CD4-positive, alpha-beta memory T cell (primary cell): ENCODE measurements around the gene MZF1. TPM values are rescaled to one million over a fixed set of nuclear protein-coding genes. Genes with fewer than 3 reads are reported as not detected.

Experiments
- CTCF ChIA-PET: fragments of 350-600 bp; sonication (Branson Sonifier 250); formaldehyde crosslinking; loops from one replicate; lab custom pipeline; 2021; ENCODE audit warnings: inconsistent platforms; ENCODE audit not compliant: partially characterized antibody; lab: Charles Lee
- POLR2A ChIA-PET: fragments of 350-600 bp; sonication (Branson Sonifier 250); formaldehyde crosslinking; loops from one replicate; lab custom pipeline; 2021; ENCODE audit not compliant: partially characterized antibody; lab: Charles Lee
- DNase-seq, 5 donors: peaks; one replicate each; pipeline versions ENCODE4 v3.0.0 to v3.0.0-alpha.2; 2020 to 2022; ENCODE audit warnings: mixed read lengths in 1 of 5
- H3K27ac ChIP-seq: one replicate; pipeline ENCODE4 v1.7.0; 2013; ENCODE audit warnings: low read depth, low read length
- H3K27me3 ChIP-seq: 2 replicates; pipeline ENCODE4 v1.7.0; 2013; ENCODE audit warnings: mild to moderate bottlenecking, low read length, moderate library complexity; ENCODE audit not compliant: insufficient read depth
- H3K36me3 ChIP-seq: 2 replicates; pipeline ENCODE4 v1.7.0; 2013; ENCODE audit warnings: mild to moderate bottlenecking, low read length, moderate library complexity; ENCODE audit not compliant: insufficient read depth
- H3K4me1 ChIP-seq: 2 replicates; pipeline ENCODE4 v1.7.0; 2013; ENCODE audit warnings: mild to moderate bottlenecking, low read length, moderate library complexity; ENCODE audit not compliant: insufficient read depth
- H3K4me3 ChIP-seq, 2 donors: one replicate each; pipeline ENCODE4 v1.7.0; 2013; ENCODE audit warnings: low read length in 2 of 2, mild to moderate bottlenecking in 1 of 2
- H3K9me3 ChIP-seq, 2 donors: one replicate each; pipeline ENCODE4 v1.7.0; 2013; ENCODE audit warnings: low read length in 2 of 2, control low read depth in 1 of 2; ENCODE audit not compliant: control insufficient read depth in 1 of 2
- H3K27ac Mint-ChIP-seq, 7 donors: one replicate each; pipeline ENCODE4 v1.8.0; 2020 to 2021; ENCODE audit warnings: mixed read lengths in 7 of 7, mild to moderate bottlenecking in 6 of 7, inconsistent platforms in 3 of 7, moderate library complexity in 3 of 7
- H3K27me3 Mint-ChIP-seq, 2 donors: one replicate each; pipeline ENCODE4 v1.8.0; 2020 to 2021; ENCODE audit warnings: mixed read lengths in 2 of 2
- H3K36me3 Mint-ChIP-seq, 2 donors: one replicate each; pipeline ENCODE4 v1.8.0; 2020 to 2021; ENCODE audit warnings: mixed read lengths in 2 of 2, inconsistent platforms in 1 of 2, mild to moderate bottlenecking in 1 of 2
- H3K4me1 Mint-ChIP-seq, 4 donors: one replicate each; pipeline ENCODE4 v1.8.0; 2020 to 2021; ENCODE audit warnings: mixed read lengths in 4 of 4, mild to moderate bottlenecking in 1 of 4
- H3K4me3 Mint-ChIP-seq, 8 donors: one replicate each; pipeline ENCODE4 v1.8.0; 2020 to 2021; ENCODE audit warnings: mixed read lengths in 8 of 8, mild to moderate bottlenecking in 7 of 8, moderate library complexity in 6 of 8, inconsistent platforms in 3 of 8
- H3K9me3 Mint-ChIP-seq, 8 donors: one replicate each; pipeline ENCODE4 v1.8.0; 2020 to 2021; ENCODE audit warnings: mixed read lengths in 8 of 8, mild to moderate bottlenecking in 5 of 8, inconsistent platforms in 3 of 8, moderate library complexity in 1 of 8
- intact Hi-C: fragments of 100-400 bp; cut with micrococcal nuclease; formaldehyde crosslinking; loops from one replicate; pipeline ENCODE4 v1.15.1; 2023
- polyA plus RNA-seq, 2 donors: library from polyadenylated mRNA; unstranded; fragments of 300-500 nt; fragmentation: Illumina TruSeq; gene quantifications; one replicate each; pipeline ENCODE4 v1.2.3, GENCODE V29; 2021
- total RNA-seq, 2 experiments: library from RNA; stranded (reverse); gene quantifications; one replicate each; pipeline ENCODE4 v1.2.3, GENCODE V29; 2021

Gene MZF1
- total and polyA plus RNA-seq, 4 experiments from 2014 or later, result 5.2 to 44.4 (median 25.8) TPM

DNA sequence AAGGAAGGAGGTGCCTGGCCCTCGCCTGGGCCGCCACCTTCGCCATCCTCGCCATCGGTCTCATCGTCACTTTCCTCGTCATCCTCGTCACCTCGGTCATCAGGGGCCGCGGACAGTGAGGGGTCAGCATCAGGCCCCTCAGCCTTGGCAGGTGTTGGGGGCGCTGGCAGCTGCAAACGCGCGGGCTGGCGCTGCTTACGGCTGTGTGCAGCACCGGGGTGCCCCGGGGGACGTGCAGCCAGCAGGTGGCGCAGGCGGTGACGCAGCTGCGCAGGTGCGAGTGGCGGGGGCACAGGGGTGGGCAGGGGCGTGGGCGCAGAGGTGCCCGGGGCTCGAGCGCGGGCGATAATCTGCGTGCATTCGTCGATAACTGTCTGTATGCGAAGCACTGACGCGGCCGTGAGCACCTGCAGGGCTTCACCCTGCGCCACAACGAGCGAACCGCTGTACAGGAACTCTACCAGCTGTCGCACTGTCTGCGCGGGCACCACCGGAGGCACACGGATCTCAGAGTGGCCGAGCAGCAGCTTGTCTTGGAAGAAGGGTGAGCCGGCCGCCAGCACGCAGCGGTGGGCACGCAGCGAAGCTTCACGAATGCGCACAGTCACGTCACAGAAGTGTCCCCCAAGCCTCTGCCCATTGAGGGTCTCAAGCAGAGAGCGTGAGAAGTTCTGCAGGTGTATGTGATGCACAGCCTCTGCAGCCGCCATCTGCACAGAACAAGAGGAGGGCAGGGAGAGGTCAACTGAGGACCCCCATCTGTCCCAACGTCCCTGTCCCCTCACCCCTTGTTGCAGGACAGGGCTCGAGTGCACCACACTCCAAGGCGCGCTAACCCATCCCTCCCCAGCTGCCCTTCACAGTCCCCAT, 55.9 kb downstream of the MZF1 start:
- Histone ChIP-seq H3K36me3 (peaks cover 13% of the 10 kb centered on the region), H3K27ac (no peak overlapping the region), H3K4me3 (no peak overlapping the region), H3K4me1 (peaks cover 40% of the 10 kb centered on the region), H3K9me3 (no peaks in the 10 kb centered on the region), H3K27me3 (no peaks in the 10 kb centered on the region)
- H3K4me3 Mint-ChIP-seq, result peak overlapping the region in 1 of 8 donors; percentile 34
- H3K4me1 Mint-ChIP-seq, result peaks cover 18 to 63% (median 41%) of the 10 kb centered on the region in 4 donors
- H3K27me3 Mint-ChIP-seq, result no peaks in the 10 kb centered on the region
- DNase-seq, result no peak
- intact Hi-C loops, result loop anchor here (5.0 kb wide), 1 partner anchor 40 kb away; the partner anchor contains the start of gene ZNF446
- ChIA-PET CTCF (interaction anchor here (3.9 to 13.8 kb wide), 2 partner anchors 37 to 63 kb away, joined by 28 to 260 read pairs; partner anchors contain the start of gene CHMP2A), POLR2A (interaction anchor here (0.6 to 5.4 kb wide), 3 partner anchors 17 to 46 kb away, joined by 3 to 86 read pairs (median 33); partner anchors contain the start of gene CHMP2A)
- peaks cover 6 to 19% of the 10 kb centered on the region in 2 donors for H3K36me3 Mint-ChIP-seq
- H3K9me3 Mint-ChIP-seq, result no peaks in the 10 kb centered on the region
- no peak overlapping the region for H3K27ac Mint-ChIP-seq

DNA sequence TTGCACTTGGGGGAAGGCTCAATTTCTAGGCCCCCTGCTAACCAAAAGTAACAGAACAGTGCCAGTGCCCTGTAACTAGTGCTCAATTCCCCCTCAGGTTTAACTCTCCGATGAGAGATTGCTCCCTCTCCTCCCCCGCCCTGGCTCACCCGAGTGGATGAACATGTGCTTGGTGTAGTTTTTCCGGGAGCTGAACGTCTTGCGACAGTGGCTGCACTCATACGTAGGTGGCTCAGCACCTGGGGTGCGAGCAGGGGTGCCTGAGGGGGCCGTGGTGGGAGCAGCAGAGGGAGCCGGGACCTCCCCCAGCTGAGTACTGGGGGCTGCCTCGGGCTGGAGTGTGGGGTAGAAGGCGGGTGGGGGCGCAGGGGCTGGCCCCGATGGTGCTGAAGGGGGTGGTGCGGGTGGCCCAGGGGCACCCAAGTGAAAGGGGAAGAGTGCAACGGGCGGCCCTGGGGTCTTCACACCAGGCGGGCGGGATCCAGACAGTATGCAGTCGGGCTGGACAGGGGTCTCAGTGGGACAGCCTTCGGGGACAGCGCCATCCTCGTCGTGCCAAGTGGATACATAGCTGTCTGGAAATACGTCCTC, 56.8 kb downstream of the MZF1 start:
- ChIA-PET CTCF (interaction anchor here (13.8 kb wide), 1 partner anchor 64 kb away, joined by 260 read pairs; no protein-coding TSS in a partner anchor), POLR2A (interaction anchor here (1.0 to 1.9 kb wide), 2 partner anchors 28 to 64 kb away, joined by 3 to 5 read pairs; partner anchors contain the start of gene TRIM28)
- peaks cover 6 to 19% of the 10 kb centered on the region in 2 donors for H3K36me3 Mint-ChIP-seq
- H3K9me3 Mint-ChIP-seq, result no peaks in the 10 kb centered on the region
- H3K4me3 Mint-ChIP-seq, result peak overlapping the region in 2 of 8 donors; percentile 12 to 36
- peak overlapping the region in 3 of 7 donors; percentile 48 to 84 (median 57) for H3K27ac Mint-ChIP-seq
- DNase-seq, result no peak
- peaks cover 18 to 63% (median 41%) of the 10 kb centered on the region in 4 donors for H3K4me1 Mint-ChIP-seq
- no peaks in the 10 kb centered on the region for H3K27me3 Mint-ChIP-seq
- intact Hi-C loops, result loop anchor here (5.0 kb wide), 1 partner anchor 39 kb away; the partner anchor contains the start of gene ZNF446
- Histone ChIP-seq H3K27me3 (no peaks in the 10 kb centered on the region), H3K36me3 (peaks cover 13% of the 10 kb centered on the region), H3K9me3 (no peaks in the 10 kb centered on the region), H3K4me3 (no peak overlapping the region), H3K4me1 (peaks cover 40% of the 10 kb centered on the region), H3K27ac (no peak overlapping the region)

DNA sequence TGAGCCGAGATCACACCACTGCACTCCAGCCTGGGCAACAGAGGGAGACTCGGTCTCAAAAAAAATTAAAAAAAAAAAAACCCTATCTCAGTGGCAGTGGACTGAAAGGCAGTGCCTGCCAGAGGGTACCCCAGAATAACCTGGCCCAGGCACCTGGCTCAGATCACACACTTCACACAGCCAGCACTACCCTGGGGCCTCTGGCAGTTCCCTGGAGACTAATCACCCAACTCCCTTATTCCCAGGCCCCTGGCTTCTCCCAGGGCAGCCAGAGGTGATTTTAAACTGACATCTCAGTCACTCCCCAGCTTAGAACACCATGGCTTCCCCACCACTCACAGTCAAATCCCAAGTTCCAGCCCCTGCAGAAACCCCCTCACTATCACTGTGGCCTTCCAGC, 57.9 kb downstream of the MZF1 start:
- Histone ChIP-seq H3K36me3 (peaks cover 13% of the 10 kb centered on the region), H3K9me3 (no peaks in the 10 kb centered on the region), H3K27me3 (no peaks in the 10 kb centered on the region), H3K4me3 (no peak overlapping the region), H3K27ac (no peak overlapping the region), H3K4me1 (peaks cover 36% of the 10 kb centered on the region)
- Mint-ChIP-seq H3K9me3 (no peaks in the 10 kb centered on the region), H3K4me3 (peak overlapping the region in 5 of 8 donors; percentile 10 to 60 (median 49)), H3K36me3 (peaks cover 6 to 19% of the 10 kb centered on the region in 2 donors), H3K4me1 (peaks cover 16 to 60% (median 39%) of the 10 kb centered on the region in 4 donors), H3K27ac (peak overlapping the region in 3 of 7 donors; percentile 48 to 84 (median 84)), H3K27me3 (no peaks in the 10 kb centered on the region)
- POLR2A ChIA-PET, result interaction anchor here (0.7 to 1.9 kb wide), 4 partner anchors 29 to 65 kb away, joined by 3 to 5 read pairs (median 3); partner anchors contain the start of gene TRIM28
- DNase-seq, result no peak
- CTCF ChIA-PET, result interaction anchor here (1.3 to 13.8 kb wide), 2 partner anchors 54 to 65 kb away, joined by 3 to 260 read pairs; no protein-coding TSS in a partner anchor
- intact Hi-C loops, result loop anchor here (5.0 kb wide), 1 partner anchor 38 kb away; the partner anchor contains the start of gene ZNF446

DNA sequence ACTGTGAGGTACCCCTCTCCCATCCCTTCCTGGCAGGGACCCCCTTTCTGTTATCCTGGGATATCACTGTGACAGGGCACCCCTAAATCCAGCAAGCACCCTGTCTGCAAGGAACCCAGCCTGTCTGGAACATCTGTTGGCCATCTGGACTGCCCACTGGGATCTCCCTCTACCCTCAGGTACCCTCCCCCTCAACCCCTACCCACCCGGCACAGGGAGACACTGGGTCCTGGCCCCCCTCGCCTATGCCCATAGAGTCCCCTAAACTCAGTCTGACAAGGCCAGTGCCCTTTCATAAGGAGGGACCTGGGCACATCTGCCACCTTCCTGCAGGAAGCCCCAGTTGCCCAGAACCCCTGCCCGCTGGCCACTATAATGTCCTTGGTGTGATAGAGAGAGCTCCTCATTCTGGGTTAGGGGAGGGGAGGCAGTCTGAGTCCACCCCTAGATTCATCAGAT, 58.5 kb downstream of the MZF1 start:
- peaks cover 14 to 53% (median 34%) of the 10 kb centered on the region in 4 donors for H3K4me1 Mint-ChIP-seq
- DNase-seq, result no peak
- no peaks in the 10 kb centered on the region for H3K9me3 ChIP-seq
- no peaks in the 10 kb centered on the region for H3K27me3 Mint-ChIP-seq
- H3K27ac ChIP-seq, result peak overlapping the region; percentile 31
- ChIA-PET CTCF (interaction anchor here (0.6 to 13.8 kb wide), 14 partner anchors 8 to 184 kb away, joined by 3 to 260 read pairs (median 4); partner anchors contain the start of genes CHMP2A and ZNF497), POLR2A (interaction anchor here (0.6 to 2.5 kb wide), 9 partner anchors 24 to 66 kb away, joined by 3 to 21 read pairs (median 4); partner anchors contain the start of genes CHMP2A and TRIM28)
- intact Hi-C loops, result loop anchor here (1.0 to 5.0 kb wide), 4 partner anchors 30 to 332 kb away; partner anchors contain the start of genes TRIM28 and ZNF446
- H3K4me3 ChIP-seq, result peak overlapping the region in 1 of 2 donors; percentile 9
- no peaks in the 10 kb centered on the region for H3K27me3 ChIP-seq
- H3K36me3 Mint-ChIP-seq, result peaks cover 6 to 15% of the 10 kb centered on the region in 2 donors
- H3K27ac Mint-ChIP-seq, result peak overlapping the region; percentile 52 to 91 (median 88)
- H3K36me3 ChIP-seq, result peaks cover 13% of the 10 kb centered on the region
- no peaks in the 10 kb centered on the region for H3K9me3 Mint-ChIP-seq
- H3K4me1 ChIP-seq, result peaks cover 33% of the 10 kb centered on the region
- peak overlapping the region; percentile 61 to 88 (median 82) for H3K4me3 Mint-ChIP-seq

DNA sequence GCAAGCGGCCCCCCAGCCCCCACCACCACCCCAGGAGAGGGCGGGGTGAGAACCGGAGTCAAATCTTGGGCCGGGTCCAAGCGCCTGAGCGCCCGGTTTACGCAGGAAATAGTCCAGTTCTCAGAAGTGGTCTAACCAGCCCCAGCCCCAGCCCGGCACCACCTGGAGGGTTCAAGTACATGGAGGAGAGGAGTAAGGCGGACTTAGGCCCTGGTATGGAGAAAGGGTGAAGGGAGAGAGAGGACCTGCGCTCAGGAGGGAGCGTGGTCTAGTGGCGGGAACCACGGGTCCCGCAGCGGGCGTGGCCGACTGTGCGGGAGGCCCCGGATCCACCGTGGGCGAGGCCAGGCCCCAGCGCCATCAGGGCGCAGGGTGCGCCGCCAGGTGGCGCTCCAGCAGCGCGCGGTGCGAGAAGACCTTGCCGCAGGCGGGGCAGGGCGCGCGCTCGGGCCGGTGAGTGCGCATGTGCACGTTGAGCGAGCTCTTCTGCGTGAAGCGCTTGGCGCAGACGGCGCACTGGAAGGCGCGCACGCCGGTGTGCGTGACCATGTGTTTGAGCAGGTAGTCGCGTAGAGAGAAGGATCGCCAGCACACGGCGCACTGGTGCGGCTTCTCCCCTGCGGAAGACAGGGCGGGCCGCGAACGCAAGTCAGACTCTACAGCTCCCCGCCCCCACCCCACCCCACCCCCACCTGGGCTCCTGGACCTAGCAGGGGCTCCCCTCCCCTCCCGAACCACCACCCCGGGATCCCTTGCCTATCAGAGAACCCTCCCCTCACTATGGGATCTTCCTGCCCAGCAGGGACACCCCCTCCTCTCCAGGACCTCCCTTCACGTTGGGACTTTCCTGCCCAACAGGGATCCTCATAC, 59.2 kb downstream of the MZF1 start:
- POLR2A ChIA-PET, result interaction anchor here (0.6 to 2.5 kb wide), 11 partner anchors 25 to 66 kb away, joined by 3 to 21 read pairs (median 4); partner anchors contain the start of genes CHMP2A, MZF1, TRIM28 and UBE2M
- intact Hi-C loops, result loop anchor here (1.0 kb wide), 3 partner anchors 30 to 332 kb away; partner anchors contain the start of gene TRIM28

More for the DNA sequence above, 59.2 kb downstream of the MZF1 start:
- Histone ChIP-seq H3K27ac (peak overlapping the region; percentile 61), H3K4me1 (peaks cover 31% of the 10 kb centered on the region), H3K36me3 (peaks cover 13% of the 10 kb centered on the region), H3K4me3 (peak overlapping the region in 1 of 2 donors; percentile 32), H3K9me3 (no peaks in the 10 kb centered on the region), H3K27me3 (no peaks in the 10 kb centered on the region)
- H3K4me3 Mint-ChIP-seq, result peak overlapping the region; percentile 74 to 88 (median 84)
- no peaks in the 10 kb centered on the region for H3K27me3 Mint-ChIP-seq
- peaks cover 11 to 49% (median 29%) of the 10 kb centered on the region in 4 donors for H3K4me1 Mint-ChIP-seq
- peak overlapping the region; percentile 82 to 93 (median 91) for H3K27ac Mint-ChIP-seq
- H3K9me3 Mint-ChIP-seq, result no peaks in the 10 kb centered on the region
- peaks cover 6 to 11% of the 10 kb centered on the region in 2 donors for H3K36me3 Mint-ChIP-seq
- peak; percentile 93 to 95 (median 94) for DNase-seq
- CTCF ChIA-PET, result interaction anchor here (0.6 to 13.8 kb wide), 14 partner anchors 9 to 184 kb away, joined by 3 to 260 read pairs (median 4); partner anchors contain the start of genes CHMP2A and ZNF497
